HG02588 (cell line): ENCODE results near the gene QRICH1.

Source experiments
- ATAC-seq: cut with Tn5 transposase; IDR thresholded peaks from one replicate; pipeline ENCODE4 v1.9.1; 2021; ENCODE audit warnings: mild to moderate bottlenecking, moderate library complexity; ENCODE audit not compliant: unreplicated experiment

Gene QRICH1

GRCh38 chr3:49035281-49035680, 58.6 kb downstream of the QRICH1 start:
- no peak for ATAC-seq

- ATAC-seq, result no peak
These were observed 59.2 kb downstream of the QRICH1 start for GRCh38 chr3:49034650-49035049.

GRCh38 chr3:49032646-49033304, 61.1 kb downstream of the QRICH1 start:
- no peak for ATAC-seq

- no peak for ATAC-seq
These were observed 63.5 kb downstream of the QRICH1 start for GRCh38 chr3:49030321-49030720.

- ATAC-seq, result no peak
These were observed 64.3 kb downstream of the QRICH1 start for GRCh38 chr3:49029563-49029884.

- ATAC-seq, result peak; percentile 75
These were observed 65.0 kb downstream of the QRICH1 start, which contains the start of gene IMPDH2 for GRCh38 chr3:49028673-49029562. IMPDH2 (minus strand) TSS chr3:49029398; CDS start chr3:49029350, 48 bp downstream.

GRCh38 chr3:49028298-49028672, 65.6 kb downstream of the QRICH1 start:
- ATAC-seq, result no peak

- no peak for ATAC-seq
These were observed 66.2 kb downstream of the QRICH1 start for GRCh38 chr3:49027634-49028033.

- ATAC-seq, result no peak
These were observed 67.3 kb downstream of the QRICH1 start for GRCh38 chr3:49026536-49026935.

- ATAC-seq, result no peak
These were observed 67.9 kb downstream of the QRICH1 start for GRCh38 chr3:49025793-49026520.

GRCh38 chr3:49025005-49025792, 68.7 kb downstream of the QRICH1 start:
- ATAC-seq, result no peak

GRCh38 chr3:49024449-49024848, 69.4 kb downstream of the QRICH1 start:
- ATAC-seq, result no peak

- ATAC-seq, result no peak
These were observed 70.1 kb downstream of the QRICH1 start for GRCh38 chr3:49023775-49024174.

- ATAC-seq, result no peak
These were observed 71.1 kb downstream of the QRICH1 start for GRCh38 chr3:49022688-49023171.

- ATAC-seq, result peak; percentile 52
These were observed 71.8 kb downstream of the QRICH1 start, which contains the start of gene NDUFAF3 for GRCh38 chr3:49021813-49022687. NDUFAF3 (plus strand) TSS chr3:49022121; CDS start chr3:49022145, 24 bp downstream.

- peak; percentile 42 for ATAC-seq
These were observed 72.6 kb downstream of the QRICH1 start for GRCh38 chr3:49021213-49021812.

GRCh38 chr3:49020330-49021212, 73.3 kb downstream of the QRICH1 start:
- ATAC-seq, result peak; percentile 0

GRCh38 chr3:49019941-49020329, 73.9 kb downstream of the QRICH1 start:
- no peak for ATAC-seq
